Fibroblast of lung (primary cell): ENCODE data around the gene TRAPPC8.
"Not testable (repeated sequence)": the region's sequence is repeated elsewhere in the genome, so short reads cannot be mapped to it uniquely, and the experiment has no call there.

Experiments
- CTCF ChIP-seq, 2 donors: IDR thresholded peaks in 1 of 2; conservative IDR thresholded peaks in 1 of 2; 1 replicate in 1 of 2; 2 replicates in 1 of 2; pipeline ENCODE4 v1.5.1; 2011 to 2012; ENCODE audit warnings: low read length in 2 of 2, control low read depth in 1 of 2, inconsistent platforms in 1 of 2, low read depth in 1 of 2, mild to moderate bottlenecking in 1 of 2
- EZH2 ChIP-seq: IDR thresholded peaks from 2 replicates; pipeline ENCODE4 v1.5.1; 2012; ENCODE audit warnings: low read length, control low read depth, mild to moderate bottlenecking; ENCODE audit errors: missing control alignments

GRCh38 chr18:31799257-31799656, 143.7 kb downstream of the TRAPPC8 start:
- not testable (repeated sequence) for TF ChIP-seq CTCF (conservative IDR thresholded peaks at IDR 0.05 in 1 of 2, IDR thresholded peaks at IDR 0.05 in 1 of 2; ENCODE audit: low read depth in 1 of 2, low read length in 2 of 2); EZH2
